Stimulated activated memory B cell treated with anti-CD40 and anti-IgM and Interleukin-4, amounts not matched to agents 10 μg/mL and 1 μg/mL and 100 μg/mL, for 72 hours (primary cell): ENCODE results near the gene OPN1MW3.
"Not testable (repeated sequence)": the region's sequence is repeated elsewhere in the genome, so short reads cannot be mapped to it uniquely, and the experiment has no call there.

Source experiments
- ATAC-seq: fragments of 150-1000 bp; cut with Tn5 transposase; 2 replicates; pipeline ENCODE4 v1.10.0; 2021
- H3K27ac Mint-ChIP-seq: one replicate; pipeline ENCODE4 v1.8.0; 2022; ENCODE audit warnings: mild to moderate bottlenecking, mixed read lengths
- H3K27me3 Mint-ChIP-seq: one replicate; pipeline ENCODE4 v1.8.0; 2022; ENCODE audit warnings: mixed read lengths
- H3K36me3 Mint-ChIP-seq: one replicate; pipeline ENCODE4 v1.8.0; 2022; ENCODE audit warnings: mixed read lengths
- H3K4me1 Mint-ChIP-seq: one replicate; pipeline ENCODE4 v1.8.0; 2022; ENCODE audit warnings: mixed read lengths
- H3K4me3 Mint-ChIP-seq: one replicate; pipeline ENCODE4 v1.8.0; 2022; ENCODE audit warnings: mild to moderate bottlenecking, moderate library complexity, mixed read lengths
- H3K9me3 Mint-ChIP-seq: one replicate; pipeline ENCODE4 v1.8.0; 2022; ENCODE audit warnings: mixed read lengths

OPN1MW3 gene

DNA sequence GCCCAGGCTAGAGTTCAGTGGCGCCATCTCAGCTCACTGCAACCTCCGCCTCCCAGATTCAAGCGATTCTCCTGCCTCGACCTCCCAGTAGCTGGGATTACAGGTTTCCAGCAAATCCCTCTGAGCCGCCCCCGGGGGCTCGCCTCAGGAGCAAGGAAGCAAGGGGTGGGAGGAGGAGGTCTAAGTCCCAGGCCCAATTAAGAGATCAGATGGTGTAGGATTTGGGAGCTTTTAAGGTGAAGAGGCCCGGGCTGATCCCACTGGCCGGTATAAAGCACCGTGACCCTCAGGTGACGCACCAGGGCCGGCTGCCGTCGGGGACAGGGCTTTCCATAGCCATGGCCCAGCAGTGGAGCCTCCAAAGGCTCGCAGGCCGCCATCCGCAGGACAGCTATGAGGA, at the start of gene OPN1MW3:
OPN1MW3 (plus strand) TSS at position 301 of the 400 bp plus-strand sequence; CDS start at position 339, 38 bp downstream.
- H3K27me3 Mint-ChIP-seq, ATAC-seq, H3K4me3 Mint-ChIP-seq, H3K27ac Mint-ChIP-seq, H3K4me1 Mint-ChIP-seq, H3K9me3 Mint-ChIP-seq, H3K36me3 Mint-ChIP-seq: not testable (repeated sequence)

DNA sequence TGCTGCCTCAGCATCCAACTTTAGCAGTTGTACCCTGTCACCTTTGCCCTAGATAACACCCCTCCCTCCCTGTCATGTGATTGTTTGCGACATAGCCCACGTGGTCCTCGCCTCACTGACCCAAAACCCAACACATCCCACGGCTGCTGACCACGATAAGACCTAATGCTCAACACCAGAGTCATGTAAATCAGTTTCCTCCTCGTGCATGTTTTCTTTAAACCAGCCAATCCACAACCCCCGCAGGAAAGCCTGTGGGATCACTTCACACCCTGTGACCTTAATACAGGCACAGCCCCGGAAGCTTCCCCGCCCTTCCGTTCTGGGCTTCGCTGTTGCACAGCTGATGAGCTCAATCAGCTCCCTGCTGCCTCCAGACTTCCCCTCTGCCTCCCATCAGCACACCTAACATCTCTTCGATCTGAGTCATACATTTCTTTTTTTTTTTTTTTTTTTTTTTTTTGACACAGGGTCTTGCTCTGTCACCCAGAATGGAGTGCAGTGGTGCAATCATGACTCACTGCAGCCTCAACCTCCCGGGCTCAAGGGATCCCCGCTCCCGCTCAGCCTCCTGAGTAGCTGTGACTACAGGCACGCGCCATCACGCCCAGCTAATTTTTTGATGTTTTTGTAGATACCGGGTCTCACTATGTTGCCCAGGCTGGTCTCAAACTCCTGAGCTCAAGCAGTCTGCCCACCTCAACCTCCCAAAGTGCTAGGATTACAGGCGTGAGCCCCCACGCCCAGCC, 47.5 kb upstream of the OPN1MW3 start:
- H3K4me3 Mint-ChIP-seq, H3K27ac Mint-ChIP-seq, H3K4me1 Mint-ChIP-seq, H3K27me3 Mint-ChIP-seq, H3K9me3 Mint-ChIP-seq, H3K36me3 Mint-ChIP-seq: not testable (repeated sequence)
- ATAC-seq: peak; percentile 99

DNA sequence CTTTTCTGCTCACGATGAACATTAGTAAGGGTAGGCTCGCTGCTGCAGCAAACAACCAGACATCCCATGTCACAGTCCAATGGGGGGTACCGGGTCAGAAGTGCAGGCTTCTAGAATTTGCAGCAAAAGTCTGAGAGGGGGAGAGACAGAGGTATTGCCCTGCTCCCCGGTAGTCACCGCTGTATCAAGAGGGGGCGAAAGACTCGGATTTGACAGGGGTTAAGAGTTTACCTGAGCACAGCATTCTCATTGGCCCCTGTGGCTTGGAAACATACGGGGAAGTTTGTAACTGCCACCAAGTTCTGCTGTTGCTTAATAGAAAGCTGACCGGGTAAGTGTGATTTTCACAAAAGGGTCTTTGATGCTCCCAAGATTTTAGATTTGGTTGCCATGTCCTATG, 46.3 kb upstream of the OPN1MW3 start:
- ATAC-seq, H3K4me1 Mint-ChIP-seq, H3K36me3 Mint-ChIP-seq, H3K27me3 Mint-ChIP-seq, H3K9me3 Mint-ChIP-seq, H3K4me3 Mint-ChIP-seq, H3K27ac Mint-ChIP-seq: not testable (repeated sequence)

DNA sequence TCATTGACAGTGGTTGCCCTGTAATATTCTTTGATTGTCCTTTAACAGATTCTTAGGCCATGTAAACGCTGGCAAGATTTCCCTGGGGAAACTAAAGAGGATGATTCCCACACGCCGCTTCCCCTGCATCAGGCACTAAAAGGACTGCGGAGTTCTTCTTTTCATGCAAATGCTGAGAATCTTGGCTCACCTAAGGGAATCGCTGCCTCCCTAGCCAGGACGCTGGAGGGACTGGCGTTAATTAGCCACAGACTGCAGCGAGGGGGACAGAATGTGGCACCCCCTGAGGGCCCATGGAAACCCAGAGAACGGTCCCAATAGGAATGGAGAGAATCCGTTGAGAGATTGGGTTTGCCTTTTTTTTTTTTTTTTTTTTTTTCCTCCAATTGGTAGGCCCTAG, 45.9 kb upstream of the OPN1MW3 start:
- H3K9me3 Mint-ChIP-seq, H3K27me3 Mint-ChIP-seq, ATAC-seq, H3K36me3 Mint-ChIP-seq, H3K4me3 Mint-ChIP-seq, H3K4me1 Mint-ChIP-seq, H3K27ac Mint-ChIP-seq: not testable (repeated sequence)

DNA sequence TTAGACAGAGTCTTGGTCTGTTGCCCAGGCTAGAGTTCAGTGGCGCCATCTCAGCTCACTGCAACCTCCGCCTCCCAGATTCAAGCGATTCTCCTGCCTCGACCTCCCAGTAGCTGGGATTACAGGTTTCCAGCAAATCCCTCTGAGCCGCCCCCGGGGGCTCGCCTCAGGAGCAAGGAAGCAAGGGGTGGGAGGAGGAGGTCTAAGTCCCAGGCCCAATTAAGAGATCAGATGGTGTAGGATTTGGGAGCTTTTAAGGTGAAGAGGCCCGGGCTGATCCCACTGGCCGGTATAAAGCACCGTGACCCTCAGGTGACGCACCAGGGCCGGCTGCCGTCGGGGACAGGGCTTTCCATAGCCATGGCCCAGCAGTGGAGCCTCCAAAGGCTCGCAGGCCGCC, 37.9 kb upstream of the OPN1MW3 start, which contains the start of gene OPN1MW2:
OPN1MW2 (plus strand) TSS at position 301 of the 400 bp plus-strand sequence; CDS start at position 361, 60 bp downstream.
- H3K27ac Mint-ChIP-seq, H3K9me3 Mint-ChIP-seq, H3K36me3 Mint-ChIP-seq, H3K4me1 Mint-ChIP-seq, H3K4me3 Mint-ChIP-seq, H3K27me3 Mint-ChIP-seq, ATAC-seq: not testable (repeated sequence)

DNA sequence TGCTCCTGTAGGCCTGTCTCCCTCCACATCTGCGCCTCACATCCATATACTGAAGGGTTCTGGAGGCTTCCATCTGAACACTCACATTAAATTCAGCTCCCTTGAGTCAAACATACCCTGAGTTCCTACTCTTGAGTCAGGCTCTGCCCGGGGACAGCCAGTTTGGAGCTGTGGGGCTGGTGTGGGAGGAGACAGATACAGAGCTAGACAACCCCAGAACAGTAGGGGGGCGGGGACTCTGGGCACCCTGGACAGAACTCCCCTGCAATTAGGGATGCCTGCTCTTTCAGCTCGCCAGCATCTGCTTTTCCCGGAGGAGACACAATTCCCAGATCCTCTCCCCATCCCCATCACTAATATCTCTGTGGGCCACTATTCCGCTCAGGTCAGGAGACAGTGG, 32.1 kb upstream of the OPN1MW3 start:
- not testable (repeated sequence) for H3K27me3 Mint-ChIP-seq, H3K36me3 Mint-ChIP-seq, H3K4me1 Mint-ChIP-seq, H3K4me3 Mint-ChIP-seq, H3K9me3 Mint-ChIP-seq, ATAC-seq, H3K27ac Mint-ChIP-seq

DNA sequence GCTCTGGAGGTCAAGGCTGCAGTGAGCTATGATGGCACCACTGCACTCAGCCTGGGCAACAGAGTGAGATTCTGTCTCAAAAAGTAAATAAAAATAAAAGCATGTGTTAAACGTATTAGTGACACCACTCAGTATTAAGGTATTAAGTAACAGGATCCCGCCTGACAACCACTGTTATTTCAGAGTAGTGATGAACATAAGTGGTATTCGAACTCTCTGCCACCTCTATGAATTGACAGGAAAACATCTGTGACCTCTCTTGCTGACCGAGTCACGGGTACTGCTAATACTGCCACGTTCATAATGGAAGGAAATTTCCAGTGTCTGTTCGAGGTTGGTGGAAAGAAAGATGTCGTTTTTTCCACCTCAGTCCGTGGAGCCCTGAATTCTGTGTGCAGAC, 30.7 kb upstream of the OPN1MW3 start:
- H3K27me3 Mint-ChIP-seq, H3K27ac Mint-ChIP-seq, ATAC-seq, H3K4me1 Mint-ChIP-seq, H3K4me3 Mint-ChIP-seq, H3K9me3 Mint-ChIP-seq, H3K36me3 Mint-ChIP-seq: not testable (repeated sequence)

DNA sequence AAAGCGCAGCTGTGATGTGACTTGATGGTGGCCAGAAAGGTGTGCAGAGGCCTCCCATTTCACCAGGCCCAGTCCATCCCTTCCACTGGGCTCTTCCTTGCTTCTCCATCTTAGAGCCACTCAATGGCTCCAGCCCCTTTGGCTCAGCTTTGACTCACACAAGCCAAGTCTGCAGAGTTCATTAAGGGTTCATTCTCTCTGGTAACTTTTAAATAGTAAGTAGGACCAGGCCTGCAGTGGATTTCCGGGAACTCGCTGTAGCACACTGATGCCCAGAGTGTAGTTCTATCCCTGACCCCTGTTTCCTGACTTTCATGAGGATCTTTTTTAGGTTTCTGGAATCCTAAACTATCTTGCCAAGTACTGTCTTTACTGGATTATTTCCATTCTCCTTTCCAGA, 25.9 kb upstream of the OPN1MW3 start:
- H3K9me3 Mint-ChIP-seq, H3K27ac Mint-ChIP-seq: not testable (repeated sequence)

DNA sequence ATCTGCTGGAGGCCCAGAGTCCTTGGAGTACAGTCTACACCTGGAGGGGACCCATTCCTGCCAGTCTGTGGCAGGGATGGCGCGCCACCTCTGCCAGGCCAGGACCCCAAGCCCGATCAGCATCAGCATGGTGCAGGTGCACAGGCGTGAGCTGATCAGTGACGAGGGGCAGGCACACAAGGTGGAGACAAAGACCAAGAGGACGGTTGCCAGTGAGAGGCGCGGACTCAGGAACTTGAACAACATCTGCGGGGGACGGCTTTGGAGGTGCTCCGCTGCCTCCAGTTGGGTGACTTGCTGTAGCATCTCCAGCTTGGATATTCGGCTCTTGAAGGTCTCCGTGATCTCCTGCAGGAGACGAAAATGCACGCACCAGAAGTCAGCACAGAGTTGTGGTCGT, 23.8 kb upstream of the OPN1MW3 start:
- not testable (repeated sequence) for H3K4me1 Mint-ChIP-seq, H3K27ac Mint-ChIP-seq, ATAC-seq, H3K27me3 Mint-ChIP-seq, H3K4me3 Mint-ChIP-seq, H3K36me3 Mint-ChIP-seq, H3K9me3 Mint-ChIP-seq

More for the DNA sequence above, 25.9 kb upstream of the OPN1MW3 start:
- not testable (repeated sequence) for H3K4me3 Mint-ChIP-seq, H3K36me3 Mint-ChIP-seq, H3K4me1 Mint-ChIP-seq, ATAC-seq, H3K27me3 Mint-ChIP-seq

DNA sequence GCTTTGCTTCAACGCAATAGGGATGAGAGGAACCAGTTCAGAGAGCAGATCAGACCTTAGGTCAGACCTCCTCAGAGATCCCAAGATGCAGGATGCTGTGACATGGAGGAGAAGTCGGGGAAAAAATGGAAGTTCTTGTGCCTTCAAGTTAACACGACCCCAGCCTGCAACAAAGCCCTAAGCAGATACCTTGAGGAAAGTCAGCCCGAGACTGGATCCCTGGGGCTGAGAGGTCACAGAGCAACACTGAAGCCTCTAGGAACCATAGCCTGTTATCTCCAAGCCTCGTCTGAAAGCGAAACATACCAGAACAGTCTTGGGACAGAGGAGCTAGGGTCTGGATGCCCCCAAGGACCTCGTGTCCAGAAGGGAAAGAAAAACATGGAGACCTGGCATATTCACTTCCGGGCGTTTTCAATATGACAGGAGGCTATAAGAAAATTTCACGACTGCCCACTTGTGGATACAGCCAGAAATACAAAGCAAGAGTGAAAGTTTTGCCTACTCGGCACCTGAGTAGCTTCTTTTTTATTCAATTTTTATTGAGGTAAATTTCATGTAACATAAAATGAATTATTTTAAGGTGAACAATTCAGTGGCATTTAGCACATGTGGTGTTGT, 18.3 kb upstream of the OPN1MW3 start:
- not testable (repeated sequence) for H3K4me1 Mint-ChIP-seq, H3K9me3 Mint-ChIP-seq, ATAC-seq, H3K36me3 Mint-ChIP-seq, H3K27ac Mint-ChIP-seq, H3K4me3 Mint-ChIP-seq, H3K27me3 Mint-ChIP-seq

DNA sequence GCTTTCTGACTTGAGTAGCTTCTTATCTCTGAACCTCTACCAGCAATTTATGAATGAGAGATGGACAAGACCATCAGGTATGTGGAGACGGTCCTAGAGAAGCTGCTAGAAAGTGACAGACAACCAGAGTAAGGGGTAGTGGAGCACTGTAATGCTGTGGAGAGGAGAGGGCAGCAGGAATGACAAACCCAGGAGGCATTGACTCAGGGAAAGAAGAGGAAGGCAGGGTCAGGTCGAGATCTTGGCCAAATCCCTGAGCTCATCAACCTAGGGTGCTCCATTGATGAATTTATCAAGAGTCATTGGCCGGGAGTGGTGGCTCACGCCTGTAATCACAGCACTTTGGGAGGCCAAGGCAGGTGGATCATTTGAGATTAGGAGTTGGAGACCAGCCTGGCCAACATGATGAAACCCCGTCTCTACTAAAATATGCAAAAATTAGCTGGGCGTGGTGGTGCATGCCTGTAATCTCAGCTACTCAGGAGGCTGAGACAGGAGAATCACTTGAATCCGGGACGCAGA, 17.3 kb upstream of the OPN1MW3 start:
- H3K36me3 Mint-ChIP-seq, H3K27me3 Mint-ChIP-seq, H3K4me1 Mint-ChIP-seq, ATAC-seq, H3K27ac Mint-ChIP-seq, H3K9me3 Mint-ChIP-seq, H3K4me3 Mint-ChIP-seq: not testable (repeated sequence)

DNA sequence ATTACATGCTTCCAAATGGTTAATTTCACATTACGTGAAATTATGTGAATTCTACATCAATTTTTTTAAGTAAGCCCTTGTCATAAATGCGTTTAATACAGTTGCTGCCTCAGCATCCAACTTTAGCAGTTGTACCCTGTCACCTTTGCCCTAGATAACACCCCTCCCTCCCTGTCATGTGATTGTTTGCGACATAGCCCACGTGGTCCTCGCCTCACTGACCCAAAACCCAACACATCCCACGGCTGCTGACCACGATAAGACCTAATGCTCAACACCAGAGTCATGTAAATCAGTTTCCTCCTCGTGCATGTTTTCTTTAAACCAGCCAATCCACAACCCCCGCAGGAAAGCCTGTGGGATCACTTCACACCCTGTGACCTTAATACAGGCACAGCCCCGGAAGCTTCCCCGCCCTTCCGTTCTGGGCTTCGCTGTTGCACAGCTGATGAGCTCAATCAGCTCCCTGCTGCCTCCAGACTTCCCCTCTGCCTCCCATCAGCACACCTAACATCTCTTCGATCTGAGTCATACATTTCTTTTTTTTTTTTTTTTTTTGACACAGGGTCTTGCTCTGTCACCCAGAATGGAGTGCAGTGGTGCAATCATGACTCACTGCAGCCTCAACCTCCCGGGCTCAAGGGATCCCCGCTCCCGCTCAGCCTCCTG, 9.9 kb upstream of the OPN1MW3 start:
- not testable (repeated sequence) for H3K4me1 Mint-ChIP-seq, H3K9me3 Mint-ChIP-seq, H3K36me3 Mint-ChIP-seq, H3K4me3 Mint-ChIP-seq, H3K27me3 Mint-ChIP-seq, H3K27ac Mint-ChIP-seq
- peak; percentile 99 for ATAC-seq

DNA sequence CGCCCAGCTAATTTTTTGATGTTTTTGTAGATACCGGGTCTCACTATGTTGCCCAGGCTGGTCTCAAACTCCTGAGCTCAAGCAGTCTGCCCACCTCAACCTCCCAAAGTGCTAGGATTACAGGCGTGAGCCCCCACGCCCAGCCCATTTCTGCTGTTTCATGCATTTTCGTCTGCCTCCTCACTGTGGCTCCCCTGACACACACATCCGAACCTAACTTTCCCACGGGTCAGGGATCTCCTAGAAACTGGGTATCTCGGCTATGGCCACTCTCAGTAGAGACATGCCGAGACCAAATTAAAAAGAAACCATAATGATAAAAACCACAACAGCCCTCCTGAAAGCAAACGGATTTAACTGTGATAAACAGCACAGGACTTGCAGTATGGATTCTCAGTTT, 9.3 kb upstream of the OPN1MW3 start:
- H3K27ac Mint-ChIP-seq, H3K4me1 Mint-ChIP-seq, H3K9me3 Mint-ChIP-seq, H3K27me3 Mint-ChIP-seq, H3K4me3 Mint-ChIP-seq, H3K36me3 Mint-ChIP-seq, ATAC-seq: not testable (repeated sequence)

DNA sequence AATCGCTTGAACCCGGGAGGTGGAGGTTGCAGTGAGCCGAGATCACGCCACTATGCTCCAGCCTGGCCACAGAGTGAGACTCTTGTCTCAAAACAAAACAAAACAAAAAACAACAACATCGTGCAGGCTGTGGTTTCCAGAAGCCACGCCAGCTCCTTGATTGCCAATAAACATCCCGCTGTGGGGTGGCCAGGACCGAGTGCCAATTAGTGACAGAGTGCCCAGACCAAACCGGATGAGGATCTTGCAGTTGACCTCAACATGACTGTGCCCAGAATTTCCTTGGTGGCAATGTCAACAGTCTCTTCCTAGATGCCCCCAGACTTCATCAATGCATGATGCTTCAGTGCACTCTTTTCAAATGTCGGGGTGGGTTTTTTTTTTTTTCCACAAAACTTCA, 1.3 kb downstream of the OPN1MW3 start:
- not testable (repeated sequence) for ATAC-seq, H3K27me3 Mint-ChIP-seq, H3K4me3 Mint-ChIP-seq, H3K36me3 Mint-ChIP-seq, H3K27ac Mint-ChIP-seq, H3K4me1 Mint-ChIP-seq, H3K9me3 Mint-ChIP-seq

DNA sequence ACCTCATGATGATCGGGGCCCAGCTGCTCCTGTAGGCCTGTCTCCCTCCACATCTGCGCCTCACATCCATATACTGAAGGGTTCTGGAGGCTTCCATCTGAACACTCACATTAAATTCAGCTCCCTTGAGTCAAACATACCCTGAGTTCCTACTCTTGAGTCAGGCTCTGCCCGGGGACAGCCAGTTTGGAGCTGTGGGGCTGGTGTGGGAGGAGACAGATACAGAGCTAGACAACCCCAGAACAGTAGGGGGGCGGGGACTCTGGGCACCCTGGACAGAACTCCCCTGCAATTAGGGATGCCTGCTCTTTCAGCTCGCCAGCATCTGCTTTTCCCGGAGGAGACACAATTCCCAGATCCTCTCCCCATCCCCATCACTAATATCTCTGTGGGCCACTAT, 5.7 kb downstream of the OPN1MW3 start:
- H3K27ac Mint-ChIP-seq, H3K27me3 Mint-ChIP-seq, H3K9me3 Mint-ChIP-seq, H3K4me1 Mint-ChIP-seq, H3K36me3 Mint-ChIP-seq, H3K4me3 Mint-ChIP-seq, ATAC-seq: not testable (repeated sequence)

DNA sequence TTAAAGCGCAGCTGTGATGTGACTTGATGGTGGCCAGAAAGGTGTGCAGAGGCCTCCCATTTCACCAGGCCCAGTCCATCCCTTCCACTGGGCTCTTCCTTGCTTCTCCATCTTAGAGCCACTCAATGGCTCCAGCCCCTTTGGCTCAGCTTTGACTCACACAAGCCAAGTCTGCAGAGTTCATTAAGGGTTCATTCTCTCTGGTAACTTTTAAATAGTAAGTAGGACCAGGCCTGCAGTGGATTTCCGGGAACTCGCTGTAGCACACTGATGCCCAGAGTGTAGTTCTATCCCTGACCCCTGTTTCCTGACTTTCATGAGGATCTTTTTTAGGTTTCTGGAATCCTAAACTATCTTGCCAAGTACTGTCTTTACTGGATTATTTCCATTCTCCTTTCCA, 11.9 kb downstream of the OPN1MW3 start:
- ATAC-seq, H3K27ac Mint-ChIP-seq, H3K36me3 Mint-ChIP-seq, H3K9me3 Mint-ChIP-seq, H3K4me3 Mint-ChIP-seq, H3K27me3 Mint-ChIP-seq, H3K4me1 Mint-ChIP-seq: not testable (repeated sequence)
